HepG2 (cell line): ENCODE measurements around the gene HCAR1. TPM values are rescaled to one million over a fixed set of nuclear protein-coding genes. Genes with fewer than 3 reads are reported as not detected.

ENCODE experiments used
- DR1 ChIP-seq: sonication (generic); formaldehyde crosslinking; IDR thresholded peaks from 2 replicates; pipeline ENCODE4 v1.8.0; 2021; ENCODE audit warnings: mild to moderate bottlenecking, missing genetic modification reagents, inconsistent platforms
- DRAP1 ChIP-seq: IDR thresholded peaks from 2 replicates; pipeline ENCODE4 v1.6.1; 2016; ENCODE audit warnings: missing genetic modification reagents, missing compliant biosample characterization
- ELF3 ChIP-seq: IDR thresholded peaks from 2 replicates; pipeline ENCODE4 v1.6.1; 2016; ENCODE audit warnings: missing genetic modification reagents, missing compliant biosample characterization
- HOXA9 ChIP-seq: sonication (generic); formaldehyde crosslinking; IDR thresholded peaks from 2 replicates; pipeline ENCODE4 v1.8.1; 2022; ENCODE audit warnings: missing genetic modification reagents, mild to moderate bottlenecking, moderate library complexity, borderline replicate concordance
- KAT8 ChIP-seq: IDR thresholded peaks from 2 replicates; pipeline ENCODE4 v1.6.1; 2016; ENCODE audit warnings: missing genetic modification reagents, missing compliant biosample characterization
- MAFK ChIP-seq, 2 experiments: IDR thresholded peaks in 1 of 2; conservative IDR thresholded peaks in 1 of 2; 2 replicates each; pipeline ENCODE4 v1.6.1; 2011; ENCODE audit warnings: improper control_type of control experiment in 2 of 2, low read length in 2 of 2
- NR2F6 ChIP-seq, 2 experiments: IDR thresholded peaks; 2 replicates each; pipeline ENCODE4 v1.6.1; 2016; ENCODE audit warnings: antibody characterized with exemption in 1 of 2, mild to moderate bottlenecking in 1 of 2
- PAF1 ChIP-seq: IDR thresholded peaks from 2 replicates; pipeline ENCODE4 v1.6.1; 2016; ENCODE audit warnings: missing genetic modification reagents, missing compliant biosample characterization
- PRPF4 ChIP-seq: fragments of 200-400 bp; formaldehyde crosslinking; IDR thresholded peaks from 2 replicates; pipeline ENCODE4 v1.6.1; 2016; ENCODE audit warnings: low read length, low read depth; ENCODE audit not compliant: poor library complexity, severe bottlenecking
- SKIL ChIP-seq: sonication (generic); formaldehyde crosslinking; IDR thresholded peaks from 2 replicates; pipeline ENCODE4 v1.8.0; 2022; ENCODE audit warnings: missing genetic modification reagents, mild to moderate bottlenecking, moderate library complexity, borderline replicate concordance
- SMARCE1 ChIP-seq: fragments of 450-650 bp; IDR thresholded peaks from 2 replicates; pipeline ENCODE4 v1.6.1; 2017; ENCODE audit warnings: borderline replicate concordance
- SP1 ChIP-seq, 2 experiments: fragments of 450-650 bp in 1 of 2; sonication (generic) in 1 of 2; formaldehyde crosslinking in 1 of 2; IDR thresholded peaks; 2 replicates each; pipeline versions ENCODE4 v1.4.0 to v1.6.1; 2016 to 2020; ENCODE audit warnings: missing genetic modification reagents in 1 of 2
- STAT5B ChIP-seq: sonication (generic); formaldehyde crosslinking; IDR thresholded peaks from 2 replicates; pipeline ENCODE4 v1.4.0; 2020; ENCODE audit warnings: missing genetic modification reagents
- SYNCRIP ChIP-seq: fragments of 200-400 bp; formaldehyde crosslinking; IDR thresholded peaks from 2 replicates; pipeline ENCODE4 v1.6.1; 2018; ENCODE audit warnings: mild to moderate bottlenecking, low read depth, low read length; ENCODE audit not compliant: insufficient read depth
- TFDP2 ChIP-seq: sonication (generic); formaldehyde crosslinking; IDR thresholded peaks from 2 replicates; pipeline ENCODE4 v1.4.0; 2020; ENCODE audit warnings: missing genetic modification reagents
- TP53 ChIP-seq: sonication (generic); formaldehyde crosslinking; conservative IDR thresholded peaks from 2 replicates; pipeline ENCODE4 v1.4.0; 2020; ENCODE audit warnings: missing genetic modification reagents
- TRIM24 ChIP-seq: sonication (generic); formaldehyde crosslinking; IDR thresholded peaks from 2 replicates; pipeline ENCODE4 v1.8.0; 2022; ENCODE audit warnings: mild to moderate bottlenecking, missing genetic modification reagents
- ZNF329 ChIP-seq: sonication (generic); formaldehyde crosslinking; IDR thresholded peaks from 2 replicates; pipeline ENCODE4 v1.9.0; 2021; ENCODE audit warnings: low read depth, mild to moderate bottlenecking, missing genetic modification reagents
- ZNF547 ChIP-seq: sonication (generic); formaldehyde crosslinking; IDR thresholded peaks from 2 replicates; pipeline ENCODE4 v1.5.1; 2020; ENCODE audit warnings: mild to moderate bottlenecking, missing genetic modification reagents
- polyA plus RNA-seq, 8 experiments: library from polyadenylated mRNA; depleted of rRNA in 3 of 8; stranded (reverse) in 7 of 8; unstranded in 1 of 8; fragments of >200 nt; fragmentation: Illumina TruSeq in 4 of 8; extraction: Trizol in 4 of 8; gene quantifications; 2 replicates each; pipeline versions ENCODE4 v1.2.1 to v1.2.3, GENCODE V29; 2011 to 2016; ENCODE audit warnings: low read depth in 4 of 8, missing spikeins in 1 of 8, mixed read lengths in 1 of 8; ENCODE audit not compliant: insufficient read depth in 1 of 8
- total RNA-seq, 5 experiments: library from RNA; depleted of rRNA; stranded (reverse); fragments of >200 nt; fragmentation: Illumina TruSeq; extraction: Trizol; gene quantifications; 2 replicates each; pipeline ENCODE4 v1.2.3, GENCODE V29; 2016; ENCODE audit warnings: low read depth in 1 of 5
- TF ChIP-seq, protein P1 (sequence below): sonication (generic); formaldehyde crosslinking; IDR thresholded peaks from 2 replicates; pipeline ENCODE4 v1.4.0; 2020; ENCODE audit warnings: mild to moderate bottlenecking, missing genetic modification reagents
- TF ChIP-seq, protein P2 (sequence below): sonication (generic); formaldehyde crosslinking; IDR thresholded peaks from 2 replicates; pipeline ENCODE4 v1.8.0; 2022; ENCODE audit warnings: missing genetic modification reagents, mild to moderate bottlenecking, borderline replicate concordance

The HCAR1 gene
- total and polyA plus RNA-seq, 2 of the 13 experiments (the other 11 are each of a cell fraction or from before 2014, with no cell fraction given) = 0.53 to 4.4 TPM

GRCh38 chr12:122752464-122753318 lies 22.0 kb upstream of the HCAR1 start, which contains the start of gene DENR (continued):
- TF ChIP-seq SYNCRIP = no peak
- peak; percentile 74 for TF ChIP-seq DRAP1
- peak; percentile 56; the same call in 1 of the 2 replicates for TF ChIP-seq ELF3 (CRISPR knock-in tag)
- no peak for TF ChIP-seq MAFK (conservative IDR thresholded peaks at IDR 0.05 in 1 of 2, IDR thresholded peaks at IDR 0.05 in 1 of 2; ENCODE audit: low read length in 2 of 2)
- no peak for TF ChIP-seq PRPF4
- TF ChIP-seq TFDP2 (CRISPR knock-in tag) = peak; percentile 85; the same call in 1 of the 2 replicates
- TF ChIP-seq DR1 (CRISPR knock-in tag) = peak; percentile 89
- peak; percentile 67; the same call in 1 of the 2 replicates for TF ChIP-seq SKIL (CRISPR knock-in tag)
- TF ChIP-seq, protein P1, sequence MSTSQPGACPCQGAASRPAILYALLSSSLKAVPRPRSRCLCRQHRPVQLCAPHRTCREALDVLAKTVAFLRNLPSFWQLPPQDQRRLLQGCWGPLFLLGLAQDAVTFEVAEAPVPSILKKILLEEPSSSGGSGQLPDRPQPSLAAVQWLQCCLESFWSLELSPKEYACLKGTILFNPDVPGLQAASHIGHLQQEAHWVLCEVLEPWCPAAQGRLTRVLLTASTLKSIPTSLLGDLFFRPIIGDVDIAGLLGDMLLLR (CRISPR knock-in tag) = 0 out of 2 replicates have a peak, but pooled peaks have one; percentile 65
- peak; percentile 96 for TF ChIP-seq KAT8 (CRISPR knock-in tag)
- peak; percentile 99 for TF ChIP-seq SP1 (IDR thresholded peaks at IDR 0.05)
- peak; percentile 98 for TF ChIP-seq SP1 (CRISPR knock-in tag; IDR thresholded peaks at IDR 0.05)
- TF ChIP-seq HOXA9 (CRISPR knock-in tag) = peak; percentile 69; the same call in 1 of the 2 replicates
- 0 out of 2 replicates have a peak, but pooled peaks have one; percentile 86 for TF ChIP-seq TP53 (CRISPR knock-in tag)
- TF ChIP-seq ZNF547 (CRISPR knock-in tag) = peak; percentile 81
- no peak for TF ChIP-seq SMARCE1
- no peak for TF ChIP-seq STAT5B
- TF ChIP-seq ZNF329 (CRISPR knock-in tag) = 0 out of 2 replicates have a peak, but pooled peaks have one; percentile 22
- TF ChIP-seq PAF1 (CRISPR knock-in tag) = no peak
- no peak for TF ChIP-seq TRIM24
- TF ChIP-seq, protein P2, sequence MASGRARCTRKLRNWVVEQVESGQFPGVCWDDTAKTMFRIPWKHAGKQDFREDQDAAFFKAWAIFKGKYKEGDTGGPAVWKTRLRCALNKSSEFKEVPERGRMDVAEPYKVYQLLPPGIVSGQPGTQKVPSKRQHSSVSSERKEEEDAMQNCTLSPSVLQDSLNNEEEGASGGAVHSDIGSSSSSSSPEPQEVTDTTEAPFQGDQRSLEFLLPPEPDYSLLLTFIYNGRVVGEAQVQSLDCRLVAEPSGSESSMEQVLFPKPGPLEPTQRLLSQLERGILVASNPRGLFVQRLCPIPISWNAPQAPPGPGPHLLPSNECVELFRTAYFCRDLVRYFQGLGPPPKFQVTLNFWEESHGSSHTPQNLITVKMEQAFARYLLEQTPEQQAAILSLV (CRISPR knock-in tag) = peak; percentile 92
- TF ChIP-seq NR2F6 (IDR thresholded peaks at IDR 0.05) = no peak
- TF ChIP-seq NR2F6 (CRISPR knock-in tag; IDR thresholded peaks at IDR 0.05) = peak; percentile 60
